ENCODE data around the gene CACNA1S.

DNA sequence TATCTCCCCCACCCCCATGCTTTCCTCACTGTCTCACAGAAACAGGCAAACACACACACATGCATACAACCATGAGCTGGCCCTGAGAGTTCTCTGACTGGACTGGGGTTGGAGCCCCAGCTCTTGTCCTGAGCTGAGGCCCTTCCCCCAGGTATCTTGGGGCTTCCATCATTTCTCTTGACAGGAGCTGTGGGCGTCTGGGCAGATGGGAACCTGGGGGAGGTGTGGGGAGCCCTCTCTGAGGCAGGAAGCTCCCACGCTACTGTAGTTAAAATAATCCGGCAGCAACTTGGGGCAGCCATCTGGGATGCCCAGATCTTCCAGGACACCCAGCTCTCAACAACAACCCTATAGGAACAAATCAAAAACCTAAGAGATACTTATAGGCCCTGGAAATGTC lies 86.0 kb downstream of the CACNA1S start:
- no peak for TF ChIP-seq POLR2AphosphoS5 (IDR thresholded peaks at IDR 0.05; ENCODE audit: low read depth, low read length)
- TF ChIP-seq, protein P1, sequence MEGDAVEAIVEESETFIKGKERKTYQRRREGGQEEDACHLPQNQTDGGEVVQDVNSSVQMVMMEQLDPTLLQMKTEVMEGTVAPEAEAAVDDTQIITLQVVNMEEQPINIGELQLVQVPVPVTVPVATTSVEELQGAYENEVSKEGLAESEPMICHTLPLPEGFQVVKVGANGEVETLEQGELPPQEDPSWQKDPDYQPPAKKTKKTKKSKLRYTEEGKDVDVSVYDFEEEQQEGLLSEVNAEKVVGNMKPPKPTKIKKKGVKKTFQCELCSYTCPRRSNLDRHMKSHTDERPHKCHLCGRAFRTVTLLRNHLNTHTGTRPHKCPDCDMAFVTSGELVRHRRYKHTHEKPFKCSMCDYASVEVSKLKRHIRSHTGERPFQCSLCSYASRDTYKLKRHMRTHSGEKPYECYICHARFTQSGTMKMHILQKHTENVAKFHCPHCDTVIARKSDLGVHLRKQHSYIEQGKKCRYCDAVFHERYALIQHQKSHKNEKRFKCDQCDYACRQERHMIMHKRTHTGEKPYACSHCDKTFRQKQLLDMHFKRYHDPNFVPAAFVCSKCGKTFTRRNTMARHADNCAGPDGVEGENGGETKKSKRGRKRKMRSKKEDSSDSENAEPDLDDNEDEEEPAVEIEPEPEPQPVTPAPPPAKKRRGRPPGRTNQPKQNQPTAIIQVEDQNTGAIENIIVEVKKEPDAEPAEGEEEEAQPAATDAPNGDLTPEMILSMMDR (IDR thresholded peaks at IDR 0.05), result no peak
- no peak for TF ChIP-seq TCF7L2 (IDR thresholded peaks at IDR 0.05; ENCODE audit: low read depth, low read length)
- no peak for TF ChIP-seq SIN3A (IDR thresholded peaks at IDR 0.05; ENCODE audit: borderline replicate concordance, insufficient read depth, low read depth, low read length)

Data from Panc1 (cell line).